Loucy (cell line): ENCODE results near the gene FRMD5.

Experiments used
- CTCF ChIP-seq: fragments of 200-600 bp; sonication (generic); conservative IDR thresholded peaks from 2 replicates; pipeline ENCODE4 v1.5.1; 2014; ENCODE audit warnings: mild to moderate bottlenecking, antibody characterized with exemption, low read length
- EZH2phosphoT487 ChIP-seq: fragments of 200-600 bp; IDR thresholded peaks from 2 replicates; pipeline ENCODE4 v1.6.1; 2018; ENCODE audit warnings: antibody characterized with exemption, mild to moderate bottlenecking, moderate library complexity, borderline replicate concordance

DNA sequence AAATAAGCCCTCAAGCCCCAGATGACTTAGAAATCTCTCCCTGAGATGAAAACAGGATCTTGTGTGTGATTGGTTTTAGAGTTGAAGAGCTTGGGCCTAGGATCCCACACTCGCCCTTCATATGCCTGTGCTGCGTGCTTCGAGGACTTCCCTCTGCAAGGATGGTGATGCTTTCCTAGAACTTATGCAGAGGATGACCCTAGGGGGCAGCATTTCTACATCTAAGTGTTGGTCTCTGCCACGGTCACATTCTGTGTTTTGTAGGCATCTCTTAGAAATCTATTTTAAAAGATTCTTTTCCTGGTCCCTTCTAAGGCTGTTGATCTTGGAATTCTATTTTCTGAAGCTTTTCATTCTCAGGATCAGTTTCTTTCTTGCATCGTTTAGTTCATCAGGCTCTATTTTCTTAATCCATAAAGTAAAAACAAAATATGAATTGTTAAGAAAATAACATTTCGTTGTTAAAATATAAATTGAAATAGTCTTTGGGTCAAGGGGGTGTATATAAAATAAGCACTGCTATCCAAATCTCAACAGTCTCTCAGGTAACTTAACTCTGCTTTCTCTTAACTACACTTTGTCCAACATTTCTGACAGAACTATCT is 322.6 kb downstream of the FRMD5 start:
- TF ChIP-seq CTCF, result peak; percentile 82
- no peak for TF ChIP-seq EZH2phosphoT487
